GM04504 (cell line): ENCODE measurements around the gene DYRK1A.

Experiments
- DNase-seq: peaks from one replicate; pipeline ENCODE4 v3.0.0-alpha.2; 2012; ENCODE audit warnings: low read depth

Gene DYRK1A

DNA sequence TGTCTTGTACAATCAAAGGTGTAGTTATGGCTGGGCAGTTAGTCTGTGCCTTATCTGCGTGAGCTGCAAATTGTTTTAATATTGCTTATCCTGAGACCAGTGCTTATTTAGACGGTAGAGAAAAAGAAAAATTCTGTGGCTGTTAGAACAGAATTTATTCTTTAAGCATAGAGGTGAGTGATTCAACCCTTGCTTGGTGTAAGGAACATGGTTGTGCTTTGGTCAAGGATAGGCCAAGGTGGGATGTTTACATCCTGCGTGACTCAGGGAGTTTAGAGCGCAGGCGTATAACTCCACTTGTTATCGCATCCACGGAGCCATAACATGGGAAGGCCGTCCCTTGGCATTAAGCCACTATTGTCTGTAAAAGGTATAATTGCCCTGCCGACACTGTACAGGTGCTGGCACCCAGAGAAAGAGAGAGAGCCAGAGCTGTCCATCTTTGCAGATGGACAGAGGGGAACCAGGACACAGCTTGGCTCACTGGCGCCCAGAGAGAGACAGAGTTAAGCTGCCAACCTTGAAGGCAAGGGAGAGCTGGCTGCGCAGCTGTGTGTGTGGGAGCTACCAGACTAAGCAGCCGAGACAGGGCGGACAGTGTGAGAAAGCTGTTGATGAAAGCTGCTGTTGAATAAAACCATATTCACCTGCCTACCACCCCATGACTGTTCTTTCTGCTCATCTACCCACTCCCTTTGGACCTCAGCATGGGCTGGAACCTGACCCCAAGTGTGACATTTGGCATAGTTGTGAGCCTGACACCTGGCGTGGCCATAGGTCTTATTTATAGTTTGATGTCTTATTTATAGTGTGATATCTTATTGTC, 200.4 kb downstream of the DYRK1A start:
- no peak for DNase-seq

DNA sequence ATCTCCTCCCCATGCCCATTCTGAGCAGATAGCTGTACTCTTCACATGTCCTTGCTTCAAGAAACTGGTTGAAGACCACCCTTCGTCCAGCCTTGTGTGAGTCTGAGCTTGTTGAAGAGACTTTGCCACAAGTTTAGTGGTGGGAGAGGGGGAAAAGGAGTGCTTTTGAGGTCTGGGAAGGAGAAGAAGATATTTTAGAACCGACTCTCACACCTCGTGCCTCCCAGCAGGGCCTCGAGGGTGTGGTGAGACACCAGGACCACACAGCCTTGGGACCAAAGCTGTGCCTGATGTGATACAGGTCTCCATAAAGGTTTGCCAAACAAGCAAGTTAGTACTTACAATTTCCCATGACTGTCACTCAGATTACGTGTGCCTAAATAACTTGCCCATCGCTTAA, 201.8 kb downstream of the DYRK1A start:
- DNase-seq, result no peak

DNA sequence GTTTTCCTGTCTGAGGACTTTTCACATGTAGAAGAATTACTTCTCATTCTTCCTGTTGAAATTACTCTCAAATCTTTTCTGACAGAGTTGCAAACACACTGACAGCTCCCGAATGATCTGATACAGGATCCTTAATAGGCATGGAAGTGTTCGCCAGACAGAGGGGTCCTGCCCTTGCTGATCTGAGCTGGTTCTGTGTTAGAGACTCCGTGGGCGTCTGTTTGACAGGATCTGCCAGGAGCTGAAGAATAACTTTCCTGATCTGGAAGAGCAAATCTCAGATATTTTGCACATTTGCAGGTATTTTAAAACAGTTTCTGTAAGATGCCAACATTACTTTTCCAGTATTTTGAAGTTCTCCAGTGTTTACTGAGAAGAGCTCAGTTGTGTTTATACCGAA, 202.3 kb downstream of the DYRK1A start:
- no peak for DNase-seq

DNA sequence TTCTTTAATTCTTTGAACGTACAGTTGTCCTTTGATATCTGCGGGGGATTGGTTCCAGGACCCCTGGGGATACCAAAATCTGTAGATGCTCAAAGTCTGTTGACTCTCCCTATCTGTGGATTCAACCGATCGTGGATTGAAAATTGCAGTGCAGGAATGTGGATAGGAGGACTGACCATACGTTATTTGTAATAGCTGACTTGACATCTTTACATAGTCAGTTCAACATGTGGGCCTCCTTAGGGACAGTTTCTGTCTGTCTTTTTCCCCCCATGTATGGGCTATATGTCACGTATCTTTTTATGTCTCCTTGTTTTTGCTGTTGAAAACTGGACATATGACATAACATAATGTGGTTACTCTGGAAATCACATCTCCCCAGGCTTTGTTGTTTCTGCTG, 204.9 kb downstream of the DYRK1A start:
- no peak for DNase-seq

DNA sequence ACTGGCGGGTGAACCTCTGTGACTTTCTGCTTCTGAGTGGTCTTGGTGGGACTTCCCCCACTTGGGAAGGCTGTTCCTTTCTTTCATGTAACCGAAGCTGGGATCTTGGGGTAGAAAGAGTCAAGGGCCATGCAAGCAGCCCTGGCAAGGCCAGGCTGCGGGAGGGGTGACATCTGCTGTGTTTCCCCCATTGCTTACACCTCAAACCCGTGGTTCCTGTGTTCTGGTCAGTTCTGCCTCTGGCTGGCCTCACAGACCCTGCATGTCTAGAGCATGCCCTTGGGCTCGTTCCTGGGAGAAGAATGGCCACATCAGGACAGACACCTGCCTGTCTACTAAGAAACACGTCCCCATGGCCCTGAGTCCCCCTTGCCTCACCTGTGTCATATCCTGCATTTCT, 207.7 kb downstream of the DYRK1A start:
- DNase-seq, result no peak

DNA sequence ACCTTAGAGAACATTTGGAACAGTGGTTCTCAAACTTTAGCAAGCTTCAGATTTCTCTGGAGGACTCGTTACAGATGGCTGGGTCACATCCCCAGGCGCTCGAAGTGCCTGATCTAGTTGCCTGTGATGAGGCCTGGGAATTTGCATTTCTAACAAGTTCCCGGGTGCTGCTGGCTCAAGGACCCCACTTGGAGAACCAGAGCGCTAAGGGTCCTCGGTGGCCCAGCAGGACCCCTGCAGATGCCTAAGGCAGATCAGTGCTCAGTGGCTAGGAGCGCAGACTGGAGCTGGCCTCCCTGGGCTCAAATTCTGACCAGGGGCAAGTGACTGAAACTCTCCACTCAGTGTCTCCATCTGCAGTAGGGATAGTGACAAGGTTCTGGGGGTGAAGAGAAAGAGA, 208.2 kb downstream of the DYRK1A start:
- no peak for DNase-seq

DNA sequence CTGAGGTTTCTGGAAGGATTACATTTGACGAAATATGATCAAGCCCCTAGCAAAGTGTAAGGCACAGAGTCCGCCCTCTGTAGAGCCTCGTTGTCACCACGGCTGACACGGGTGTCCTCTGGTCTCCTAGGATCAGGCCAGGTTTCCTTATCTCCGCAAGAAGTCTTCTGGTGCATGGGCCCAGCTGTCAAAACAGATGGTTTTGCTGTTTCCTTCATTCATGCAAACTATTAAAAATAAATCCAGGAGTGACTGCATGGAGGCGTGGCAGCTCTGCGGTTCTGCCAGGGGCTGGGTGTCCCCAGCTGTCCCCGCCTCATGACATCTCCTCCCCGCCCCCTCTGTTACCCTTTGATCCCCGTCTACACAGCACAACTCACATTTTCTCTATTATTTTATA, 209.0 kb downstream of the DYRK1A start:
- no peak for DNase-seq
